HepG2 (cell line): Measurements from ENCODE around the gene NDOR1.

Experiments
- MIXL1 ChIP-seq: IDR thresholded peaks from 2 replicates; pipeline ENCODE4 v1.6.1; 2016
- ZNF564 ChIP-seq: sonication (generic); formaldehyde crosslinking; IDR thresholded peaks from 2 replicates; pipeline ENCODE4 v1.8.1; 2023; ENCODE audit warnings: mild to moderate bottlenecking, missing genetic modification reagents
- ZSCAN29 ChIP-seq: sonication (generic); formaldehyde crosslinking; conservative IDR thresholded peaks from 2 replicates; pipeline ENCODE4 v1.4.0; 2020; ENCODE audit warnings: mild to moderate bottlenecking, missing genetic modification reagents
- TF ChIP-seq, protein P1 (sequence below): sonication (generic); formaldehyde crosslinking; IDR thresholded peaks from 2 replicates; pipeline ENCODE4 v1.5.0; 2020; ENCODE audit warnings: mild to moderate bottlenecking, missing genetic modification reagents, moderate library complexity
- TF ChIP-seq, protein P2 (sequence below): sonication (generic); formaldehyde crosslinking; IDR thresholded peaks from 2 replicates; pipeline ENCODE4 v1.5.0; 2020; ENCODE audit warnings: missing genetic modification reagents
- TF ChIP-seq, protein P3 (sequence below): sonication (generic); formaldehyde crosslinking; IDR thresholded peaks from 2 replicates; pipeline ENCODE4 v1.9.0; 2021; ENCODE audit warnings: missing genetic modification reagents, borderline replicate concordance

DNA sequence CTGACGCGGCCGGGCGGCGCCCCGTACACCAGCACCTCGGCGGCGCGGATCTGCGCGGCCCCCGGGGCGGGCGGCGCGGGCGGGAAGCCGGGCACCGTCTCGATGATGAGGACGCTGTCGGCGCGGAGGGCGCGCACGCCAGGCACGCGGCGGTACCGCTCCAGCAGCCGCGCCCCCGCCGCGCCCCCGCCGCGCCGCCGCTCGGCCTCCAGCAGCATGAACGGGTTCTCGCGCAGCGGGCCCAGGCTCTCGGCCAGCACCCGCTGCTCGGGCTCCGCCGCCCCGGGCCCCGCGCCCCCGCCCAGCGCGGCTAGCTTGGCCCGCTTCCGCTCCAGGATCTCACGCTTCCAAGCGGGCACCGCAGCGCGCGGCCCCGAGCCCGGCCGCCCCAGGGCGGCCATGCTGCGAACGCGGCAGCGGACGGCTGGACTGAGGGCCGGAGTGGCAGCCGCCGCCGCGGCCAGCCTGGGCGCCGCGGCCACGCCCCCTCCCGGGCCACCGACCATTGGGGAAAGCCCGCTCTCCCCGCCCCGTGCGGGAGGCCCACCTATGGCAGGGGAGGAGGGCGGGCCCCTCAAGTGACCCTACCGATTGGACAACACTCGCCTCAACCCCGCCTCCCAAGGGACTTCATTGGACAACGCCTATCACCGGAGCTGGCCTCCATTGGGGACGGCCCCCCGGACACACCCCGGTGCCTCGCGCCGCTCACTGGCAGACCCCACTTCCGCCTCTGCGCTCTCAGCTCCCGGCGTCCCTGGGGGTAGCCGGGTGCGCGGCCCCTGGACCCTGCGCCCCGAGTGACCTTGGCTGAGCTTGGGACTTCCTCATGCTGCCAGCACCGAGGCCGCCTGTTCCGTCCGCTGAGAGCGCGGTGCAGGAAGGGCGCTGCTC lies 4.9 kb upstream of the NDOR1 start, which contains the start of gene TPRN:
- TF ChIP-seq, protein P1, sequence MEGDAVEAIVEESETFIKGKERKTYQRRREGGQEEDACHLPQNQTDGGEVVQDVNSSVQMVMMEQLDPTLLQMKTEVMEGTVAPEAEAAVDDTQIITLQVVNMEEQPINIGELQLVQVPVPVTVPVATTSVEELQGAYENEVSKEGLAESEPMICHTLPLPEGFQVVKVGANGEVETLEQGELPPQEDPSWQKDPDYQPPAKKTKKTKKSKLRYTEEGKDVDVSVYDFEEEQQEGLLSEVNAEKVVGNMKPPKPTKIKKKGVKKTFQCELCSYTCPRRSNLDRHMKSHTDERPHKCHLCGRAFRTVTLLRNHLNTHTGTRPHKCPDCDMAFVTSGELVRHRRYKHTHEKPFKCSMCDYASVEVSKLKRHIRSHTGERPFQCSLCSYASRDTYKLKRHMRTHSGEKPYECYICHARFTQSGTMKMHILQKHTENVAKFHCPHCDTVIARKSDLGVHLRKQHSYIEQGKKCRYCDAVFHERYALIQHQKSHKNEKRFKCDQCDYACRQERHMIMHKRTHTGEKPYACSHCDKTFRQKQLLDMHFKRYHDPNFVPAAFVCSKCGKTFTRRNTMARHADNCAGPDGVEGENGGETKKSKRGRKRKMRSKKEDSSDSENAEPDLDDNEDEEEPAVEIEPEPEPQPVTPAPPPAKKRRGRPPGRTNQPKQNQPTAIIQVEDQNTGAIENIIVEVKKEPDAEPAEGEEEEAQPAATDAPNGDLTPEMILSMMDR (CRISPR knock-in tag): no peak
- 0 out of 2 replicates have a peak, but pooled peaks have one; percentile 50 for TF ChIP-seq ZSCAN29 (CRISPR knock-in tag)
- TF ChIP-seq, protein P2, sequence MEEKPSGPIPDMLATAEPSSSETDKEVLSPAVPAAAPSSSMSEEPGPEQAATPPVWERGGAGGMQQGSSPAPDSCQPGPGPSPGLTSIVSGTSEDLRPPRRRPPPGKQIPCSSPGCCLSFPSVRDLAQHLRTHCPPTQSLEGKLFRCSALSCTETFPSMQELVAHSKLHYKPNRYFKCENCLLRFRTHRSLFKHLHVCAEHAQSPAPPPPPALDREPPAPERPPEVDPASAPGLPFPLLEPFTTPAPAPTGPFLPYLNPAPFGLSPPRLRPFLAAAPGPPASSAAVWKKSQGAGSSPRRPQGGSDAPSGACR (CRISPR knock-in tag): peak; percentile 70; the same call in 1 of the 2 replicates
- TF ChIP-seq, protein P3, sequence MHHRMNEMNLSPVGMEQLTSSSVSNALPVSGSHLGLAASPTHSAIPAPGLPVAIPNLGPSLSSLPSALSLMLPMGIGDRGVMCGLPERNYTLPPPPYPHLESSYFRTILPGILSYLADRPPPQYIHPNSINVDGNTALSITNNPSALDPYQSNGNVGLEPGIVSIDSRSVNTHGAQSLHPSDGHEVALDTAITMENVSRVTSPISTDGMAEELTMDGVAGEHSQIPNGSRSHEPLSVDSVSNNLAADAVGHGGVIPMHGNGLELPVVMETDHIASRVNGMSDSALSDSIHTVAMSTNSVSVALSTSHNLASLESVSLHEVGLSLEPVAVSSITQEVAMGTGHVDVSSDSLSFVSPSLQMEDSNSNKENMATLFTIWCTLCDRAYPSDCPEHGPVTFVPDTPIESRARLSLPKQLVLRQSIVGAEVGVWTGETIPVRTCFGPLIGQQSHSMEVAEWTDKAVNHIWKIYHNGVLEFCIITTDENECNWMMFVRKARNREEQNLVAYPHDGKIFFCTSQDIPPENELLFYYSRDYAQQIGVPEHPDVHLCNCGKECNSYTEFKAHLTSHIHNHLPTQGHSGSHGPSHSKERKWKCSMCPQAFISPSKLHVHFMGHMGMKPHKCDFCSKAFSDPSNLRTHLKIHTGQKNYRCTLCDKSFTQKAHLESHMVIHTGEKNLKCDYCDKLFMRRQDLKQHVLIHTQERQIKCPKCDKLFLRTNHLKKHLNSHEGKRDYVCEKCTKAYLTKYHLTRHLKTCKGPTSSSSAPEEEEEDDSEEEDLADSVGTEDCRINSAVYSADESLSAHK (CRISPR knock-in tag): no peak
- TF ChIP-seq MIXL1 (CRISPR knock-in tag): peak; percentile 51; the same call in 1 of the 2 replicates
- 0 out of 2 replicates have a peak, but pooled peaks have one; percentile 84 for TF ChIP-seq ZNF564 (CRISPR knock-in tag)
